Measurements from ENCODE around the gene FXYD2.

- TF ChIP-seq, protein P1, sequence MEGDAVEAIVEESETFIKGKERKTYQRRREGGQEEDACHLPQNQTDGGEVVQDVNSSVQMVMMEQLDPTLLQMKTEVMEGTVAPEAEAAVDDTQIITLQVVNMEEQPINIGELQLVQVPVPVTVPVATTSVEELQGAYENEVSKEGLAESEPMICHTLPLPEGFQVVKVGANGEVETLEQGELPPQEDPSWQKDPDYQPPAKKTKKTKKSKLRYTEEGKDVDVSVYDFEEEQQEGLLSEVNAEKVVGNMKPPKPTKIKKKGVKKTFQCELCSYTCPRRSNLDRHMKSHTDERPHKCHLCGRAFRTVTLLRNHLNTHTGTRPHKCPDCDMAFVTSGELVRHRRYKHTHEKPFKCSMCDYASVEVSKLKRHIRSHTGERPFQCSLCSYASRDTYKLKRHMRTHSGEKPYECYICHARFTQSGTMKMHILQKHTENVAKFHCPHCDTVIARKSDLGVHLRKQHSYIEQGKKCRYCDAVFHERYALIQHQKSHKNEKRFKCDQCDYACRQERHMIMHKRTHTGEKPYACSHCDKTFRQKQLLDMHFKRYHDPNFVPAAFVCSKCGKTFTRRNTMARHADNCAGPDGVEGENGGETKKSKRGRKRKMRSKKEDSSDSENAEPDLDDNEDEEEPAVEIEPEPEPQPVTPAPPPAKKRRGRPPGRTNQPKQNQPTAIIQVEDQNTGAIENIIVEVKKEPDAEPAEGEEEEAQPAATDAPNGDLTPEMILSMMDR (IDR thresholded peaks at IDR 0.05; ENCODE audit: extremely low read depth in 1 of 2, insufficient read depth in 1 of 2, low read depth in 1 of 2, low read length in 2 of 2) = no peak
- TF ChIP-seq EZH2 (IDR thresholded peaks at IDR 0.05; ENCODE audit: borderline replicate concordance, low read depth, low read length, severe bottlenecking) (no peak), POLR2A (IDR thresholded peaks at IDR 0.05; ENCODE audit: low read depth, low read length) (no peak), POLR2AphosphoS5 (IDR thresholded peaks at IDR 0.05; ENCODE audit: insufficient read depth, low read depth, low read length) (no peak), MYC (IDR thresholded peaks at IDR 0.05; ENCODE audit: low read depth, low read length) (no peak), JUN (IDR thresholded peaks at IDR 0.05; ENCODE audit: borderline replicate concordance, insufficient read depth, insufficient read length, low read depth) (no peak)
Observed at GRCh38 chr11:117851852-117852251, 27.3 kb upstream of the FXYD2 start.

Data from endothelial cell of umbilical vein (primary cell).